Fibroblast of the aortic adventitia (primary cell): ENCODE data around the gene CACNA2D2. TPM values are rescaled to one million over a fixed set of nuclear protein-coding genes. Genes with fewer than 3 reads are reported as not detected.
A peak's percentile ranks its signal among the peaks of the same experiment; 100 is the strongest.

Experiments used
- DNase-seq: peaks from one replicate; pipeline ENCODE4 v3.0.0-alpha.2; 2010; ENCODE audit warnings: low read depth
- H3K4me3 ChIP-seq: 2 replicates; pipeline ENCODE4 v1.5.1; 2011; ENCODE audit warnings: low read depth, mild to moderate bottlenecking, control low read depth, low read length, moderate library complexity
- CTCF ChIP-seq: IDR thresholded peaks from 2 replicates; pipeline ENCODE4 v1.5.1; 2011; ENCODE audit warnings: mild to moderate bottlenecking, low read length, control low read depth, inconsistent platforms; ENCODE audit not compliant: insufficient read depth
- total RNA-seq: library from RNA; depleted of rRNA; stranded (reverse); fragments of >200 nt; gene quantifications from 2 replicates; pipeline ENCODE4 v1.2.3, GENCODE V29; 2012; ENCODE audit warnings: low replicate concordance

CACNA2D2 gene
- total RNA-seq, 1 donor: not detected

- DNase-seq: peak; percentile 46
- TF ChIP-seq CTCF: no peak
- no peak overlapping the region for H3K4me3 ChIP-seq
Measured at GRCh38 chr3:50525987-50526386, 22.6 kb upstream of the CACNA2D2 start.

GRCh38 chr3:50525191-50525910 is 21.9 kb upstream of the CACNA2D2 start:
- H3K4me3 ChIP-seq: no peak overlapping the region
- no peak for DNase-seq
- TF ChIP-seq CTCF: no peak

GRCh38 chr3:50524746-50525145 is 21.3 kb upstream of the CACNA2D2 start:
- TF ChIP-seq CTCF: no peak
- H3K4me3 ChIP-seq: no peak overlapping the region
- DNase-seq: no peak

GRCh38 chr3:50523279-50523811 is 19.9 kb upstream of the CACNA2D2 start:
- no peak overlapping the region for H3K4me3 ChIP-seq
- no peak for TF ChIP-seq CTCF
- DNase-seq: no peak

GRCh38 chr3:50521572-50521971 is 18.1 kb upstream of the CACNA2D2 start:
- DNase-seq: no peak
- H3K4me3 ChIP-seq: no peak overlapping the region
- no peak for TF ChIP-seq CTCF

GRCh38 chr3:50520849-50521248 is 17.4 kb upstream of the CACNA2D2 start:
- H3K4me3 ChIP-seq: no peak overlapping the region
- no peak for DNase-seq
- TF ChIP-seq CTCF: no peak
